HG03097 (cell line): ENCODE measurements around the gene THSD8.
A peak's percentile ranks its signal among the peaks of the same experiment; 100 is the strongest.

Experiments used
- ATAC-seq: cut with Tn5 transposase; IDR thresholded peaks from one replicate; pipeline ENCODE4 v1.9.1; 2021; ENCODE audit not compliant: unreplicated experiment, low FRiP score

Gene THSD8

GRCh38 chr19:12801466-12802266, at the start of gene THSD8, which contains the start of gene PRDX2:
Gene THSD8 (plus strand): TSS chr19:12802069. CDS start chr19:12802072, 3 bp downstream.
Gene PRDX2 (minus strand): TSS chr19:12801800. CDS start chr19:12801261, 539 bp downstream.
- no peak for ATAC-seq

GRCh38 chr19:12754465-12755196, 47.2 kb upstream of the THSD8 start:
- no peak for ATAC-seq

- ATAC-seq: no peak
Observed at GRCh38 chr19:12756150-12756883, 45.6 kb upstream of the THSD8 start.

DNA sequence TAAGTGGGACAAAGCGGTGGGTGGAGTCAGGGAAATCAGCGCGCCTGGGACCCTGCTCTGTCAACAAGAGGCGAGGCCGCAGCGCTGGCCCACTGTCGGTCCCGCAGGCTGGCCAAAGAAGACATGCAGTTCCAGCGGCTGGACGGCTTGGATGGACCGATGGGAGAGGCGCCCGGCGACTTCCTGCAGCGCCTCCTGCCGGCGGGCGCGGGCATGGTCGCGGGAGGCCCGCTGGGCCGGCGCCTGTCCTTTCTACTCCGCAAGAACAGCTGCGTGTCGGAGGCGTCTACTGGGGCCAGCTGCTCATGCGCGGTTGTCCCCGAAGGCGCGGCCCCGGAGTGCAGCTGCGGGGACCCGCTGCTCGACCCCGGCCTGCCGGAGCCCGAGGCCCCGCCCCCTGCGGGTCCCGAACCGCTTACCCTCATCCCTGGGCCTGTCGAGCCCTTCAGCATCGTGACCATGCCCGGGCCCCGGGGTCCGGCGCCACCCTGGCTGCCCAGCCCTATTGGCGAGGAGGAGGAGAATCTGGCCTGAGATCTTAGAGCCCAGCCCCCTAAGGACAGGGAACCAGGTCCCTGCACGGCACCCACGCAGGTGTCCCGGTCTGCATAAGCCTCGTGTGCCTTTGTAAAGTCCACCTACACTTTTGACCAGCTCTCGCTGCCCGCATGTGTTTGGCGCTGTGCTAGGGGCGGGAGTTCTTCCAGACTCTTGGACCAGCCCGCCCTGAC, 44.2 kb upstream of the THSD8 start:
- ATAC-seq: no peak

- ATAC-seq: no peak
Observed at GRCh38 chr19:12759686-12760085, 42.2 kb upstream of the THSD8 start.

DNA sequence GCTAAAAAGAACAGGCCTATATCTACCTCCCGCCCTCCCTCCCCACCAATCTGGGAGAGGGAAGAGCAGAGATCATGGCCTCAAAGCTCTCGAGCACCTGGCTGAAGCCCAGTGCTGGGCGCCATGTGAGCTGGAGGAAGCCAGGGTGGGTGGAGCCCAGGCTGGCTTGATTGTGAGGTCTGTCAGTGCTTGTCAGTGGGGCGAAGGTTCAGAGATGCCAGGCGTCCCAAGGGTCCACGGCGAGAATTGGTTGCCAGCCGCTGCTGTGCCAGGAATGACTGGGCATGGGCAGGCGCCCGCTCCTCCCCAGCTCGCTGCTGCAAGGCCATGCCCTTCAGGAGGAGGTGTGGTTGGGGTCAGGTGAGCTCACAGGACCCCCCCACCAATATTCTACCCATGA, 38.8 kb upstream of the THSD8 start:
- ATAC-seq: no peak

DNA sequence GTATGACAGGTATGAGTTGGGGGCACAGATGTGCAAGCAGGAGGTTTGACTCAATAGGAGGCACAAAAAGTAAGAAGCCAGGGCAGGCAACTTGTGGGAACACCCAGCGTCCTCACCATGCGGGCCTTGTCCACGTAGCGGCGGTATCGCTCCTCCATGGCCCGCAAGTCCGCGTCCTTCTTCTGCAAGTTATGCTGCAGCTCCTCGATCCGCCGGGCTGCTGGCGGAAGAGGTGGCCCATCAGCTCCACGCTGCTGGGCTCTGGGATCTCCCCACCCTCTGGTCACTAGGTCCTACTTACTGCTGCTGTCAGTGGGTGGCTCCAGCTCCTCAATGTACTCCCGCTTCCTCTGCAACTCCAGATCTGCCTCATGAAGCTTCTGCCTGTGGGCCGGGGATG, 37.2 kb upstream of the THSD8 start:
- ATAC-seq: no peak

GRCh38 chr19:12766051-12766521, 35.8 kb upstream of the THSD8 start:
- ATAC-seq: no peak

DNA sequence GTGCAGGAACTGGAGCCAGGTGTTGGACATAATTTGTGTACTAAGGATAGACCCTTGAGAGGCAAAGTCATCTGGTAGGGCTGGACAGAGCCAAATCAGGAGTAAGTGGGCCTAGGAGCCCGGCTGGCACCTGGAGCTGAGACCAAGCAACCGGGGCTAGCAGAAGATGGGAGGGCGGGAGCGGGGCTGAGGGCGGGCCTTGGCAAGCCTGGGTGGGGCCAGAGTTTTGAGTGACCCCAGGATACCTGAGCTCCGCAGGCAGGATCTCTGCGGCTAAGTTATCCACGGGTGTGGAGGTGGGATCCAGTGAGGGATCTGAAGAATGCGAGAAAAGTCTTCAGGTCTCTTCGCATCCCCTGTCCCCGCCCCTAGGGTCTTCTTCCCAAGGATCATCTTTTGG, 34.7 kb upstream of the THSD8 start:
- ATAC-seq: no peak

GRCh38 chr19:12767666-12768065, 34.2 kb upstream of the THSD8 start:
- no peak for ATAC-seq

GRCh38 chr19:12769689-12770088, 32.2 kb upstream of the THSD8 start:
- ATAC-seq: no peak

DNA sequence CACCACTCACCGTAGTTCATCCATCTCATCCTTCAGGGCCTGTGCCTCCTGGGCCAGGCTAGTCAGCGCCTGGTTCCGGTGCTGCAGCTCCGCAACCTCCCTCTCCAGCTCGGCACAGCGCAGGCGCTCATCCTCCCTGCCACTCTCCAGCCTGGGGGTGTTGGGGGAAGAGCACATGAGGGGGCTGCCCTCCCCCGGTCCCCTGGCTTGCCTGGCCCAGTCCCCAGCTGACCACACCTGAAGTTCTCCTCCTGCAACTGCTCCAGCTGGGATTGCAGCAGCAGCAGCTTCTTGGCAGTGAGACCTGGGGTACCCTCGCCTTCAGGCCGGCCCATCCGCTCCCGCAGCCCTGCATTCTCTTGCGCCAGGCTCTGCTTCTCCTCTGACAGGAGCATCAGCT, 30.9 kb upstream of the THSD8 start:
- no peak for ATAC-seq

GRCh38 chr19:12772323-12772722, 29.5 kb upstream of the THSD8 start:
- no peak for ATAC-seq

DNA sequence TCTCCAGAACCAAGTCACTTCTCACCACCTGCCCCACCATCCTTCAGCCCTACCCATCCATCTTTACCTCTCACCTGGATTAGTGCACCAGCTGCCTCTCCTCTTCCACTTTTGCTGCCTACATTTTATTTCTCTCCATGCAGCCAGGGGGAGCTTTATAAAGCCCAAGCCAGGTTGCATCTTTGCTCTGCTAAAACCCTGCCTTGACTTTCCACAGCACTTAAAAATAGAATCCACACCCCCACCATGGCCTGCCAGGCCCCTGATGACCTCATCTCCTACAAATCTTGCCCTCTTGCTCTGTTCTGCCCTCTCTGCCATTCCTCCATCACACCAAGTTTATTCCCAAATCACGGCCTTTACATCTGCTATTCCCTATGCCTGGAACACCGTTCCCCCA, 28.3 kb upstream of the THSD8 start:
- no peak for ATAC-seq

DNA sequence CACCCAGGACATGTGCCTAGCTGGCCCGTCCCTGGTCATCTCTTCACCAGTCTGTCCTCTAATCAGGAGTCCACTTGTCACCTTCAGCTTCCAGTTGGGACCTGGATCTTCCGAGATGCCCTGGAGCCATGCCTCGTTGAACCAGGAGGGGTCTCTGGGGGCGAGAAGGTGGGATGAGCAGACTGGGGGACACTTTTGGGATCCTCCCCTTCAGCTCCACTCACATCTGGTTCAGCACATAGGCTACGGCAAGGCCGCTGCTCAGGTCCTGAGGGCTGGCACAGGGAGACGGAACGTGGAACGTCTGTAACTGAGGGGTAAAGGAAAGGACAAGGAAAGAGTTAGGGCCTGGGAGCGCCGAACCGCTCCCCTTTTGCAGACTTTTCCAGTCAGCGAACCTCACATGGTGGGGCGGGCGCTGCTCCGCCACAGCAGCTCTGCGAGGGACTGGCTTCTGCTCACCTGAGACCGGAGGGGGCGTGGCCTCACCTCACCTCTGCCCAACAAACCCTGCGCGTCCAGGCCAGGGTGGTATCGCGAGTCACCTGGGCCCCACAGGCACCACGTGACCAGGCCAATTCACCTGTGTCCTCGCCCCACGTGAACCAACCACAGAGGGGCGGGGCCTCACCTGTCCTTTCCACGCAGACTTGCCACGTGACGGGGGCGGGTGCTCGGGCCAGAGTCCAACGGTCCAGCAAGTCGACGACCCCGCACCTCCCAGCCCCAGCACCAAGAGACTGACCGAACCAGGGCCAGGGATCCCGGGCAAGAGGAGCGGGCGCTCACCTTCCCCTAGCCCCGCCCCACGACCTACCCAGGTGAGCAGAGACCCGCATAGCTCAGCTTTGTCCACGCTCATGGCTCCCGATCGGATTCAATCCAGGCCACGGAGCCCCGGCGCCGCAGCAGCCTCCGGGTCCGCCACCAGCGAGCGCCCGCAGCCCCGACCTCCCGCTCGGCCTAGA, 27.0 kb upstream of the THSD8 start, which contains the start of gene HOOK2:
HOOK2 (minus strand) TSS at position 965 of the 968 bp plus-strand sequence; CDS start at position 862, 103 bp downstream.
- peak; percentile 2 for ATAC-seq

DNA sequence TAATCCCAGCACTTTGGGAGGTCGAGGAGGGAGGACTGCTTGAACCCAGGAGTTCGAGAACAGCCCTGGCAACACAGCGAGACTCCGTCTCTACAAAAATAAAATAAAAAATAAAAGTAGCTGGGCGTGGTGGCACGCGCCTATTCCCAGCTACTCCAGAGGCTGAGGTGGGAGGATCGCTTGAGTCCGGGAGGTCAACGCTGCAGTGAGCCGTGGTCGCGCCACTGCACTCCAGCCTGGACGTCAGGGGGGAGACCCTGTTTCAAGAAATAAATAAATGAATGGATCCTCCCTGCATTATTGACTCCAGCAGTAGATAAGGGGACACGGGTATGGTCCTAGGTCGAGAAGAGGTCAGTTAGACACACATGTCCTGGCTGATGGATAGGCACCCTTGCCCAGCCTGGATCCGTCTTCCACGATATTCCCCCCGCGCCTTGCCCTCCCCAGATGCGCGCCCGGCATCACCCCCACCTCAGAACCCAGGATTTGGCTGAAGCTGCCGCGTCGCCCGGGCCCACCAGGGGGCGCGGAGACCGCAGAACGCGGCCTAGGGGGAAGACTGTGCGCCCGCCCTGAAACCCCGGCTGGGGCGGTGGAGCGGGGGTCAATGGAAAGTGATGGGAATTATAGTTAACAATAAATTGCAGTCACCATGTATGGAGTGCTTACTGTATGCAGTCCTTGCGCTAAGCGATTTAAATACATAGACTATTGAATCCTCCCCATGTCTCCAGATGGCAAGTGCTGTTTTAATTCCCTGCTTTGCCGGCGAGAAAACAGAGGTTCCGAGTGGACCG, 24.5 kb upstream of the THSD8 start:
- ATAC-seq: peak; percentile 37

DNA sequence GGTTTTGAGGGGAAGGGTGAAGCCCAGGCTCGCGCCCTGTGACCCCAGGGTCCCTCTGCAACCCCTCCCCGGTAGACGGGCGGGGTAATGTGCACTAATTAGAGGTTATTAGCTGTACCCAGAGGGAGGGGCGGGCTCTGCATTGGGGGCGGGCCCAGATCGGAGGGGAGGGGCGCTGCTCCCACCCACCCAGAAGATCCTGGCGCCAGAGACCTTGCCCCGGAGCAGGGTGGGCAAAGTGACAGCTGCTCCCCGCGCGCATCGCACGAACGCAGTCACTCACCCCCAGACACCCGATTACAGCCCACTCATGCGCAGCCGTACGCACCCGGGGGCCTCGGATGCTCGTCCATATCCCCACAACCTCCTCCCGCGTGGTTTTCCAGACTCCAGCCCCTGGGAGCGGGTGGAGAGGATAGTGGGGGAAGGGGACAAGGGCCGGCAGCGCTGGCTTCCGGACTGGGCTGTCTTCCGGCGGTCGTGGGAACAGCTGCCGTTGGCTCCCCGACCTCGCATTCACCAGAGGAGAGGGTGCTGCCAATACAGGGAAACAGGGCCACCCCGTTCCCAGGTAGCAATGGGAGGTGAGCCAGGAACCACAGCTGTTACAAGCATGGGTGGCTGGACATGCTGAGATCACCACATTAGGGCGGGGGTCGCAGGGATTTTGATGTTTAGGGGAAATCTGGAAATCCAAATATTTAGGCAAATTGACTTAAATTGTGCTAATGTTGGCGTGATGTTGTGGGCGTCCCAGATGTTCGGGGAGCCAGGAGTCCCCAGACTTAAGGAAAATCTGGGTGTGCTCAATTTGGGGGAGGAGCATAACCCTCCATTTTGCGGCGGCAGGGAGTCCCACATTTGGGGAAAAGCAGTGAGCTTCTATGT, 23.6 kb upstream of the THSD8 start:
- ATAC-seq: no peak

- ATAC-seq: no peak
Observed at GRCh38 chr19:12778905-12779161, 23.0 kb upstream of the THSD8 start.
